Measurements from ENCODE around the gene NBAS. TPM values are rescaled to one million over a fixed set of nuclear protein-coding genes. Genes with fewer than 3 reads are reported as not detected.

NBAS gene
- total and polyA plus RNA-seq, 12 donors, result 26.4 to 79.1 (median 56.3) TPM

DNA sequence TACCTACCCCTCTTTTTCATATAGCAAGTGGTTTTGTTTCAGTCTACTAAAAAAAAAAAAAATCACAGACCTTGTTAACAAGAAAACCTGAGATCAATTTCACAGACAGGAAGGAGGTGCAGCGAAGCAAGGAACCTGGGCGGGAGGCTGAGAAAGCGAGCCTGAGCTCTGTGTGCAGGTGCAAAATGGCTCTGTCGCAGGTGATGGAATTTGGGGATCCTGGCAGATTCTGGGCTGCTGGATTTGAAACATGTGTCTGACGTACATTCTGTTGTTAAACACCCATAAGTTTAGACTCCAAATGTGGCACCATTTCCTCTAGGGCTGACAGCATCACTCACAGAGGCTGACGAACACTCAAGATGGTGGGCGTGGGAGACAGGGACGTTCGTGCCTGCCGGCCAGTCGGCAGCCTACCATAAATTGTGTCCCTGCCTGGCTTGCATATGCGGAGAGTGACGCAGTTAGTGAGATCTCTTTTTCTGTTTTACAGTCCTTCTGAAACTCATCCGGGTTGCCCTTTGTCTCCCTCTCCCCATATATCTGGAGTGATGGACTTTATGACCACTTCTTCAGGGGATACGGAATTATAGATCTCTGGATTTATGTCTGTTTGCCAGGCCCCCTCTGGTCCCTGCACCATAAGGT, 21.7 kb upstream of the NBAS start:
- Histone ChIP-seq H3K27ac (no peak overlapping the region), H3K9me3 (no peaks in the 10 kb centered on the region), H3K36me3 (no peaks in the 10 kb centered on the region), H3K4me3 (no peak overlapping the region), H3K27me3 (no peaks in the 10 kb centered on the region), H3K4me1 (peaks cover 0 to 4% (median 0%) of the 10 kb centered on the region in 9 donors)
- TF ChIP-seq, protein P1, sequence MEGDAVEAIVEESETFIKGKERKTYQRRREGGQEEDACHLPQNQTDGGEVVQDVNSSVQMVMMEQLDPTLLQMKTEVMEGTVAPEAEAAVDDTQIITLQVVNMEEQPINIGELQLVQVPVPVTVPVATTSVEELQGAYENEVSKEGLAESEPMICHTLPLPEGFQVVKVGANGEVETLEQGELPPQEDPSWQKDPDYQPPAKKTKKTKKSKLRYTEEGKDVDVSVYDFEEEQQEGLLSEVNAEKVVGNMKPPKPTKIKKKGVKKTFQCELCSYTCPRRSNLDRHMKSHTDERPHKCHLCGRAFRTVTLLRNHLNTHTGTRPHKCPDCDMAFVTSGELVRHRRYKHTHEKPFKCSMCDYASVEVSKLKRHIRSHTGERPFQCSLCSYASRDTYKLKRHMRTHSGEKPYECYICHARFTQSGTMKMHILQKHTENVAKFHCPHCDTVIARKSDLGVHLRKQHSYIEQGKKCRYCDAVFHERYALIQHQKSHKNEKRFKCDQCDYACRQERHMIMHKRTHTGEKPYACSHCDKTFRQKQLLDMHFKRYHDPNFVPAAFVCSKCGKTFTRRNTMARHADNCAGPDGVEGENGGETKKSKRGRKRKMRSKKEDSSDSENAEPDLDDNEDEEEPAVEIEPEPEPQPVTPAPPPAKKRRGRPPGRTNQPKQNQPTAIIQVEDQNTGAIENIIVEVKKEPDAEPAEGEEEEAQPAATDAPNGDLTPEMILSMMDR (IDR thresholded peaks at IDR 0.05), result no peak
- 83 to 87% methylated on average over 15 of the region's 15 CpGs for WGBS, 2 donors
- DNase-seq (no peak), ATAC-seq (no peak)
- intact Hi-C loops (cut with DNase I), result no loop called here

DNA sequence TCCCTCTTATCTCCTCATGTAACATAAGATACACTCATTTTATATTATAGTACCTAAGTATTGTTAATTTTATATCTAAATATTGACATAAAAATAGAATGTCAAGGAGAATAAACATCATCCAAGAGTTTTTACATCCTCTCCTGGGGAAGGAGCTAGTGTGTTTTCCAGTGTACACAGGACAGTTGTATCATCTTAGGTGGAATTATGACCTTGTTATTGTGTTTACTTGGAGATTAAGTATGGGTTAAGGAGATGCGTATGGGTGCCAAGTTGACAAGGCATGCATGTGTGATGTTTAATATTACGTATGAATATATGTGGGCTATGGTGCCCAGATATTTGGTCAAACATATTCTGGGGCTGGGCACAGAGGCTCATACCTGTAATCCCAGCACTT, 19.3 kb upstream of the NBAS start:
- H3K27ac ChIP-seq, result no peak overlapping the region
- ATAC-seq (no peak), DNase-seq (no peak)
- H3K9me3 ChIP-seq, result no peaks in the 10 kb centered on the region
- TF ChIP-seq, protein P1 (IDR thresholded peaks at IDR 0.05), result no peak
- intact Hi-C loops (cut with DNase I), result no loop called here
- H3K4me1 ChIP-seq, result peaks cover 0 to 4% (median 0%) of the 10 kb centered on the region in 9 donors
- H3K27me3 ChIP-seq, result no peaks in the 10 kb centered on the region
- no peak overlapping the region for H3K4me3 ChIP-seq
- no peaks in the 10 kb centered on the region for H3K36me3 ChIP-seq
- WGBS, 2 donors, result 87 to 90% methylated on average over 2 of the region's 2 CpGs

DNA sequence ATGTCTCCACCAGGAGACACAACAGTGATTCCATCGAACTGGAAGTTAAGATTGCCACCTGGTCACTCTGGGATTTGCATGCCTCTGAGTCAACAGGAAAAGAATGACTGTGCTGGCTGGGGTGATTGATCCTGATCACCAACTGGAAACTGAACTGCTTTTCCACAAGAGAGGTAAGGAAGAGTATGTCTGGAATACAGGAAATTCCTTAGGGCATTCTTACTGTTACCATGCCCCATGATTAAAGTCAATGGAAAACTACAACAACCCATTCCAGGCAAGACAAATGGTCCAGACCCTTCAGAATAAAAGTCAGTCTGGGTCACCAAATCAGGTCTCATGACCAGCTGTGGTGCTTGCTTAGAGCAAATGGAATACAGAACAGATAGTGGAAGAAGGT, 18.5 kb upstream of the NBAS start:
- TF ChIP-seq, protein P1 (IDR thresholded peaks at IDR 0.05), result no peak
- DNase-seq (no peak), ATAC-seq (no peak)
- Histone ChIP-seq H3K4me3 (no peak overlapping the region), H3K36me3 (no peaks in the 10 kb centered on the region), H3K4me1 (peaks cover 0 to 4% (median 0%) of the 10 kb centered on the region in 9 donors), H3K27ac (no peak overlapping the region), H3K27me3 (no peaks in the 10 kb centered on the region), H3K9me3 (no peaks in the 10 kb centered on the region)
- 61 to 67% methylated on average over 1 of the region's 1 CpG for WGBS, 2 donors
- intact Hi-C loops (cut with DNase I), result loop anchor here in 2 of 10 donors (5.0 to 10.0 kb wide), 2 partner anchors 165 to 947 kb away; partner anchors contain the start of gene LRATD1 (in 1 of the 2)

DNA sequence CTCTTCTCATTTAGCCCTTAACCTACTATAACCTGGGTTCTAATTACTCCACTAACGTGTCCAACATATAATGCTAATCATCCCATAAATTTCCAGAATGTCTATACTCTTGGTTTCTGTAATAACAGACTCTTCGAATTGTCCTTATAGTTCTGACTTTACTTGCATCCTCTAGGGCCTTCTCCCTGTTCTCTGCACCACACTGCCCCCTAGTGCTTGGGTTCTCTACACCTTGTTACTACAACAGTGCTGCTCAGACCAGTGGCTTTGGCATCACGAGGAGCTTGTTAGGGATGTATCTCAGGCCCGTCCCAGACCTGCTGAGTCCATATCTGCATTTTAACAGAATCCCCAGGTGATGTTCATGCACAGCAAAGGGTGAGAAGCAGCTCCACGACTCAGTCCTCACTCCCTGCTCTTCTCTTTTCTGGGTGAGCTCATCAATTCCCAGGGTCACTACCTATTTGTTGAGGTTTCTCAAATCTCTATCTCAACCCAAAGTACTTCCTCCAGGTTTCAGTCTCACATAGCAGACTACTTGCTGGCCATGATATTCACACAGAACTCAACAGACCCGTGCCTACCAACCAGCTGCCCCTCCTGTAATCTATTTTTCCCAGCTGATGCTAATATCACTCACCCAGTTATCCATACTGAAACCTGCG, 16.1 kb upstream of the NBAS start:
- peak; percentile 74 to 93 (median 88) for ATAC-seq

More for the DNA sequence above, 16.1 kb upstream of the NBAS start:
- H3K27me3 ChIP-seq, result no peaks in the 10 kb centered on the region
- H3K4me1 ChIP-seq, result peaks cover 0 to 4% (median 0%) of the 10 kb centered on the region in 9 donors
- H3K4me3 ChIP-seq, result no peak overlapping the region
- DNase-seq, result peak; percentile 71 to 86
- TF ChIP-seq, protein P1 (IDR thresholded peaks at IDR 0.05), result peak; percentile 39 to 83 (median 76)
- no peaks in the 10 kb centered on the region for H3K9me3 ChIP-seq
- intact Hi-C loops (cut with DNase I), result loop anchor here in 2 of 10 donors (5.0 to 10.0 kb wide), 2 partner anchors 162 to 945 kb away; partner anchors contain the start of gene LRATD1 (in 1 of the 2)
- WGBS, 2 donors, result 21% methylated on average over 7 of the region's 7 CpGs
- no peaks in the 10 kb centered on the region for H3K36me3 ChIP-seq
- no peak overlapping the region for H3K27ac ChIP-seq

Measured in heart right ventricle (tissue), 16 donors.